Activated T-cell treated with anti-CD3 and anti-CD28 coated beads for 4 hours (primary cell): ENCODE data around the gene XPO5.

Source experiments
- DNase-seq: peaks from one replicate; pipeline ENCODE4 v3.0.0-alpha.2; 2020

Gene XPO5

GRCh38 chr6:43494766-43495165, 81.1 kb downstream of the XPO5 start:
- no peak for DNase-seq

GRCh38 chr6:43494321-43494720, 81.5 kb downstream of the XPO5 start:
- no peak for DNase-seq

- DNase-seq = no peak
Measured at GRCh38 chr6:43493833-43494232, 82.0 kb downstream of the XPO5 start.

- no peak for DNase-seq
Measured at GRCh38 chr6:43493230-43493629, 82.6 kb downstream of the XPO5 start.

GRCh38 chr6:43492673-43493072, 83.2 kb downstream of the XPO5 start:
- no peak for DNase-seq

GRCh38 chr6:43491750-43492661, 83.8 kb downstream of the XPO5 start:
- DNase-seq = no peak

GRCh38 chr6:43490523-43490939, 85.3 kb downstream of the XPO5 start:
- no peak for DNase-seq

GRCh38 chr6:43489277-43490072, 86.4 kb downstream of the XPO5 start:
- no peak for DNase-seq

- no peak for DNase-seq
Measured at GRCh38 chr6:43488667-43489276, 87.1 kb downstream of the XPO5 start.

GRCh38 chr6:43481591-43482236, 94.1 kb downstream of the XPO5 start:
- DNase-seq = no peak

GRCh38 chr6:43481075-43481474, 94.8 kb downstream of the XPO5 start:
- no peak for DNase-seq

GRCh38 chr6:43478008-43478372, 97.8 kb downstream of the XPO5 start:
- no peak for DNase-seq

GRCh38 chr6:43477235-43478007, 98.4 kb downstream of the XPO5 start, which contains the start of gene TJAP1:
Gene TJAP1 (plus strand): TSS chr6:43477570. CDS start chr6:43499002, 21,432 bp downstream.
- peak; percentile 99 for DNase-seq

GRCh38 chr6:43476746-43477145, 99.1 kb downstream of the XPO5 start:
- no peak for DNase-seq

- no peak for DNase-seq
Measured at GRCh38 chr6:43475516-43475915, 100.3 kb downstream of the XPO5 start.

- DNase-seq = no peak
Measured at GRCh38 chr6:43472515-43472914, 103.3 kb downstream of the XPO5 start.
